ENCODE data around the gene OR52W1. TPM values are rescaled to one million over a fixed set of nuclear protein-coding genes. Genes with fewer than 3 reads are reported as not detected.
"Not testable (repeated sequence)": the region's sequence is repeated elsewhere in the genome, so short reads cannot be mapped to it uniquely, and the experiment has no call there.

The OR52W1 gene
- polyA plus RNA-seq, 3 donors, result 0.22 TPM; not detected in 2

GRCh38 chr11:6245536-6245935 is 46.5 kb downstream of the OR52W1 start:
- no peak for DNase-seq (ENCODE audit: extremely low read depth in 1 of 11, low read depth in 9 of 11, low spot score in 4 of 11)

- DNase-seq (ENCODE audit: extremely low read depth in 1 of 11, low read depth in 9 of 11, low spot score in 4 of 11), result no peak
Measured at GRCh38 chr11:6248248-6248647, 49.2 kb downstream of the OR52W1 start.

GRCh38 chr11:6248897-6249296 is 49.9 kb downstream of the OR52W1 start:
- not testable (repeated sequence) for DNase-seq (ENCODE audit: extremely low read depth in 1 of 11, low read depth in 9 of 11, low spot score in 4 of 11)

Other genes with a start within 250 kb of the OR52W1 start
- not detected for gene OR56A5, start 230.7 kb upstream of the OR52W1 start, polyA plus RNA-seq (ENCODE audit: insufficient read length in 3 of 3)
- not detected for gene OR52L1, start 212.2 kb upstream of the OR52W1 start, polyA plus RNA-seq (ENCODE audit: insufficient read length in 3 of 3)
- gene OR56A4, start 192.3 kb upstream of the OR52W1 start, polyA plus RNA-seq (ENCODE audit: insufficient read length in 3 of 3), result under 1 TPM; 0.04 to 0.09 (median 0.06) TPM
- gene OR56A1, start 168.5 kb upstream of the OR52W1 start, polyA plus RNA-seq (ENCODE audit: insufficient read length in 3 of 3), result under 1 TPM in 1 of 3 donors, not detected in 2; 0.03 TPM
- under 1 TPM; 0.19 to 0.30 (median 0.22) TPM for gene OR56B4, start 91.5 kb upstream of the OR52W1 start, polyA plus RNA-seq (ENCODE audit: insufficient read length in 3 of 3)
- not detected for gene OR52B2, start 28.9 kb upstream of the OR52W1 start, polyA plus RNA-seq (ENCODE audit: insufficient read length in 3 of 3)
- gene C11orf42, start 6.3 kb downstream of the OR52W1 start, polyA plus RNA-seq (ENCODE audit: insufficient read length in 3 of 3), result 1 to 10 TPM in 2 of 3 donors, under 1 TPM in 1; 0.78 to 2.1 (median 1.0) TPM
- 10 to 100 TPM; 53.2 to 75.5 (median 55.7) TPM for gene FHIP1B, start 35.4 kb downstream of the OR52W1 start, polyA plus RNA-seq (ENCODE audit: insufficient read length in 3 of 3)
- gene CNGA4, start 39.9 kb downstream of the OR52W1 start, polyA plus RNA-seq (ENCODE audit: insufficient read length in 3 of 3), result under 1 TPM; 0.24 to 0.42 (median 0.30) TPM
- under 1 TPM; 0.36 to 0.80 (median 0.61) TPM for gene CCKBR, start 60.6 kb downstream of the OR52W1 start, polyA plus RNA-seq (ENCODE audit: insufficient read length in 3 of 3)
- gene CAVIN3, start 121.3 kb downstream of the OR52W1 start, polyA plus RNA-seq (ENCODE audit: insufficient read length in 3 of 3), result 10 to 100 TPM; 10.3 to 19.8 (median 17.1) TPM
- gene SMPD1, start 191.2 kb downstream of the OR52W1 start, polyA plus RNA-seq (ENCODE audit: insufficient read length in 3 of 3), result 10 to 100 TPM; 27.9 to 35.1 (median 34.3) TPM
- 10 to 100 TPM; 53.4 to 61.1 (median 60.0) TPM for gene APBB1, start 219.9 kb downstream of the OR52W1 start, polyA plus RNA-seq (ENCODE audit: insufficient read length in 3 of 3)
- 1 to 10 TPM; 3.2 to 4.8 (median 4.2) TPM for gene HPX, start 241.8 kb downstream of the OR52W1 start, polyA plus RNA-seq (ENCODE audit: insufficient read length in 3 of 3)

All from renal cortex interstitium (tissue), 11 donors.